Spleen (tissue), 11 donors: ENCODE measurements around the gene DCD. TPM values are rescaled to one million over a fixed set of nuclear protein-coding genes. Genes with fewer than 3 reads are reported as not detected.

Source experiments
- DNase-seq: peaks from one replicate; pipeline ENCODE4 v3.0.0-alpha.2; 2020
- H3K27ac ChIP-seq, 8 donors: fragments of 200-600 bp; sonication (generic) in 7 of 8; 1 replicate in 4 of 8; 2 replicates in 4 of 8; pipeline versions ENCODE4 v1.5.0 to v1.8.0; 2016 to 2021; ENCODE audit warnings: inconsistent platforms in 4 of 8, mild to moderate bottlenecking in 4 of 8, moderate library complexity in 1 of 8
- H3K27me3 ChIP-seq, 7 donors: fragments of 200-600 bp; sonication (generic) in 6 of 7; replicated peaks in 1 of 7; 1 replicate in 4 of 7; 2 replicates in 3 of 7; pipeline versions ENCODE4 v1.5.0 to v1.8.0; 2016 to 2021; ENCODE audit warnings: inconsistent platforms in 3 of 7, mild to moderate bottlenecking in 1 of 7
- H3K36me3 ChIP-seq, 6 donors: fragments of 200-600 bp; sonication (generic) in 5 of 6; 1 replicate in 4 of 6; 2 replicates in 2 of 6; pipeline versions ENCODE4 v1.5.0 to v1.8.0; 2016 to 2021; ENCODE audit warnings: inconsistent platforms in 2 of 6
- H3K4me1 ChIP-seq, 6 donors: fragments of 200-600 bp; sonication (generic) in 5 of 6; 1 replicate in 3 of 6; 2 replicates in 3 of 6; pipeline versions ENCODE4 v1.5.0 to v1.8.0; 2016 to 2021; ENCODE audit warnings: inconsistent platforms in 3 of 6
- H3K4me3 ChIP-seq, 8 donors: fragments of 200-600 bp; sonication (generic) in 7 of 8; 1 replicate in 4 of 8; 2 replicates in 4 of 8; pipeline versions ENCODE4 v1.5.0 to v1.8.0; 2016 to 2021; ENCODE audit warnings: inconsistent platforms in 4 of 8, mild to moderate bottlenecking in 4 of 8, moderate library complexity in 2 of 8
- H3K9me3 ChIP-seq, 8 donors: fragments of 200-600 bp; sonication (generic) in 7 of 8; 1 replicate in 4 of 8; 2 replicates in 4 of 8; pipeline versions ENCODE4 v1.5.0 to v1.8.0; 2016 to 2021; ENCODE audit warnings: inconsistent platforms in 4 of 8
- POLR2A ChIP-seq, 3 donors: fragments of 450-650 bp; IDR thresholded peaks; one replicate each; pipeline ENCODE4 v1.5.1; 2017; ENCODE audit warnings: antibody characterized with exemption in 3 of 3, mild to moderate bottlenecking in 1 of 3
- POLR2AphosphoS5 ChIP-seq, 3 donors: sonication (generic); formaldehyde crosslinking; IDR thresholded peaks; one replicate each; pipeline ENCODE4 v1.5.1; 2017; ENCODE audit warnings: antibody characterized with exemption in 3 of 3
- WGBS, 5 donors: extraction: QIAGEN DNeasy Blood & Tissue Kit in 3 of 5; methylation state at CpG; one replicate each; pipeline versions ENCODE4 v1.1.5 to v1.1.7; 2013 to 2018; 5-methylcytosine and 5-hydroxymethylcytosine counted together
- intact Hi-C: fragments of 100-400 bp; cut with DNase I; formaldehyde crosslinking; loops from one replicate; pipeline ENCODE4 v1.15.0; 2023; ENCODE audit warnings: low total_unique reads
- polyA plus RNA-seq, 3 donors: library from polyadenylated mRNA; stranded (reverse); fragments of 200-250 nt; gene quantifications; one replicate each; pipeline ENCODE4 v1.2.1, GENCODE V29; 2013
- total RNA-seq, 7 donors: library from RNA; depleted of rRNA in 3 of 7; stranded (reverse); fragments of >200 nt in 3 of 7; fragmentation: NEBNext Ultra II Directional in 4 of 7; extraction: Animal tissue kit (Norgen Biotek cat#: 25700) in 4 of 7; gene quantifications; one replicate each; pipeline versions ENCODE4 v1.1.0 to v1.2.1, GENCODE V29; 2016 to 2021
- TF ChIP-seq, protein P1 (sequence below), 11 experiments: fragments of 200-600 bp in 7 of 11; fragments of 450-650 bp in 4 of 11; sonication (generic) in 4 of 11; IDR thresholded peaks in 8 of 11; conservative IDR thresholded peaks in 3 of 11; 1 replicate in 7 of 11; 2 replicates in 4 of 11; pipeline versions ENCODE4 v1.4.0 to v1.8.0; 2016 to 2021; ENCODE audit warnings: antibody characterized with exemption in 11 of 11, inconsistent platforms in 4 of 11, mild to moderate bottlenecking in 1 of 11
- donor health status: healthy with polysubstance abuse.
- donor health status: DM: no; HTN: no; CAD: no; lungs with moderate emphysema.
- donor health status: DM: no; HTN: no; CAD: no.
- donor health status: Bipolar disorder and iron deficiency.
- donor health status: healthy.
- donor health status: DM: no; HTN: no; CAD: no.
- donor health status: DM: yes; HTN: yes; CAD: no.

DCD gene
- total and polyA plus RNA-seq, 10 donors = not detected

DNA sequence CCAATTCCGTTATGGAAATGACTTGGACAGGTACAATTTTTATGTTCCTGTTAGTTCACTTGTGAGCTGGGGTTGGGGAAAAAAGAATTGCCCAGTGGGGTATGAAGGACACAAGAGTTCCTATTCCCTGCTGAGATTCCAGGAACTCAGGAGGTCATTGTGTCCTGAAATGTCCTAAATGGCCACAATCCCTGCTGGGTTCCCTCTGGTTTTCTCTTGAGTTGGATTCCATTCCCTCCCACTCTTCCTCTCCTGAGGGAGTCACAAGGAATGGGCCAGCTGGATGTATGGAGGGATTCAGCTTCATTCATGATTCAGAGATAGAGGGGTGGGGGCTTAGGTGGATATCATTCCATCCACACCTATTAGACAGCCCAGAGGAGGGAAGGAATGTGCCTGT is 34.5 kb upstream of the DCD start:
- no peaks in the 10 kb centered on the region for H3K4me1 ChIP-seq
- peaks cover 0 to 80% (median 7%) of the 10 kb centered on the region in 7 donors for H3K27me3 ChIP-seq
- H3K9me3 ChIP-seq = peaks cover 0 to 8% (median 0%) of the 10 kb centered on the region in 8 donors
- H3K36me3 ChIP-seq = no peaks in the 10 kb centered on the region
- no peak for TF ChIP-seq POLR2AphosphoS5 (IDR thresholded peaks at IDR 0.05)
- no peak for TF ChIP-seq POLR2A (IDR thresholded peaks at IDR 0.05)
- TF ChIP-seq, protein P1, sequence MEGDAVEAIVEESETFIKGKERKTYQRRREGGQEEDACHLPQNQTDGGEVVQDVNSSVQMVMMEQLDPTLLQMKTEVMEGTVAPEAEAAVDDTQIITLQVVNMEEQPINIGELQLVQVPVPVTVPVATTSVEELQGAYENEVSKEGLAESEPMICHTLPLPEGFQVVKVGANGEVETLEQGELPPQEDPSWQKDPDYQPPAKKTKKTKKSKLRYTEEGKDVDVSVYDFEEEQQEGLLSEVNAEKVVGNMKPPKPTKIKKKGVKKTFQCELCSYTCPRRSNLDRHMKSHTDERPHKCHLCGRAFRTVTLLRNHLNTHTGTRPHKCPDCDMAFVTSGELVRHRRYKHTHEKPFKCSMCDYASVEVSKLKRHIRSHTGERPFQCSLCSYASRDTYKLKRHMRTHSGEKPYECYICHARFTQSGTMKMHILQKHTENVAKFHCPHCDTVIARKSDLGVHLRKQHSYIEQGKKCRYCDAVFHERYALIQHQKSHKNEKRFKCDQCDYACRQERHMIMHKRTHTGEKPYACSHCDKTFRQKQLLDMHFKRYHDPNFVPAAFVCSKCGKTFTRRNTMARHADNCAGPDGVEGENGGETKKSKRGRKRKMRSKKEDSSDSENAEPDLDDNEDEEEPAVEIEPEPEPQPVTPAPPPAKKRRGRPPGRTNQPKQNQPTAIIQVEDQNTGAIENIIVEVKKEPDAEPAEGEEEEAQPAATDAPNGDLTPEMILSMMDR (IDR thresholded peaks at IDR 0.05 in 8 of 11, conservative IDR thresholded peaks at IDR 0.05 in 3 of 11) = no peak
- DNase-seq = no peak
- H3K27ac ChIP-seq = no peak overlapping the region
- intact Hi-C loops = no loop called here
- no peak overlapping the region for H3K4me3 ChIP-seq
- 50 to 89% (median 81%) methylated on average over 1 of the region's 1 CpG for WGBS, 5 donors

DNA sequence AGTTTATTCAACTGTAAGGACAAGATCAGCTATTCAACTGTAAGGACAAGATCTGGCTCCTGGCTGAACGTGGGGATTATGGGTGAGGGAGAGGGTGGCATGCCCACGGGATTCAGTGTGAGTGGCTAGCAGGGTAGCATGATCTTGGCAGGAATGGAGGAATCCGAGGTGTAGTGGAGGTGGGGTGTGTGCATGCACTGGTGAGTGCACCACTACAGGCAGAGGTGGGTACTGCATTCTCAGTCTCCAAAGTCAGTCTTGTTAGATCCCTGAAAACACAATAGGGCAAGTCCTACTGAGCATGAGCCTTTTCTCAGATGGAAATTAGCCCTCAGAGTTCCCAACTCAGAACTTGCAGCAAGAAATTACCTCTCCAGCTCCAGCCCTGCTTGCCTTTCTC is 32.2 kb upstream of the DCD start:
- Histone ChIP-seq H3K27me3 (peaks cover 0 to 65% (median 7%) of the 10 kb centered on the region in 7 donors), H3K36me3 (no peaks in the 10 kb centered on the region), H3K27ac (no peak overlapping the region), H3K9me3 (no peaks in the 10 kb centered on the region), H3K4me1 (no peaks in the 10 kb centered on the region), H3K4me3 (no peak overlapping the region)
- intact Hi-C loops = no loop called here
- TF ChIP-seq, protein P1 (IDR thresholded peaks at IDR 0.05 in 8 of 11, conservative IDR thresholded peaks at IDR 0.05 in 3 of 11) = peak in 6 of 11 experiments; percentile 18 to 50 (median 42)
- TF ChIP-seq POLR2A (IDR thresholded peaks at IDR 0.05) = no peak
- DNase-seq = no peak
- WGBS, 5 donors = 33 to 58% (median 46%) methylated on average over 3 of the region's 3 CpGs

DNA sequence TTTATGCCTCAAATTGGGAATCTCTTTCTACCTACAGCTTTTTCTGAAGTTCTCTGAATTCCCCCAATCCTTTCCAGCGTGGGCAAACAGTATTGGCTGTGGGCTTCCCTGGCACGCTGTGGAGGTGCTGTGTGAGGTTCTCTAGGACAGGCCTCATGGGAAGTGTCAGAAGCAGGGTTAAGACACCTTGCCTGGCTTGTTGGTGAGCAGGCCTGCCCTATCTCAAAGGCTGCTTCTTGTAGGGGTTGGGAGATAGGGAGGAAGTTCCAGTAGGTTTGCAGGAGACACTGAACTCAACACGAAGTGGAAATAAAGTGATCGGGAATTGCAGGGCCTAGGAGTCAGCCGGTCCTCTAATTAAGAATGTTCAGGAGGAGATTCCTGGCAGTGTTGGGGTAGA is 30.0 kb upstream of the DCD start:
- no peak for DNase-seq
- no peak overlapping the region for H3K27ac ChIP-seq
- H3K36me3 ChIP-seq = no peaks in the 10 kb centered on the region
- H3K9me3 ChIP-seq = no peaks in the 10 kb centered on the region
- H3K4me1 ChIP-seq = no peaks in the 10 kb centered on the region
- TF ChIP-seq, protein P1 (IDR thresholded peaks at IDR 0.05 in 8 of 11, conservative IDR thresholded peaks at IDR 0.05 in 3 of 11) = no peak
- no peak for TF ChIP-seq POLR2AphosphoS5 (IDR thresholded peaks at IDR 0.05)
- H3K27me3 ChIP-seq = peaks cover 0 to 49% (median 0%) of the 10 kb centered on the region in 7 donors
- no peak overlapping the region for H3K4me3 ChIP-seq
- 72 to 83% (median 81%) methylated on average over 5 of the region's 5 CpGs for WGBS, 5 donors
- intact Hi-C loops = no loop called here

DNA sequence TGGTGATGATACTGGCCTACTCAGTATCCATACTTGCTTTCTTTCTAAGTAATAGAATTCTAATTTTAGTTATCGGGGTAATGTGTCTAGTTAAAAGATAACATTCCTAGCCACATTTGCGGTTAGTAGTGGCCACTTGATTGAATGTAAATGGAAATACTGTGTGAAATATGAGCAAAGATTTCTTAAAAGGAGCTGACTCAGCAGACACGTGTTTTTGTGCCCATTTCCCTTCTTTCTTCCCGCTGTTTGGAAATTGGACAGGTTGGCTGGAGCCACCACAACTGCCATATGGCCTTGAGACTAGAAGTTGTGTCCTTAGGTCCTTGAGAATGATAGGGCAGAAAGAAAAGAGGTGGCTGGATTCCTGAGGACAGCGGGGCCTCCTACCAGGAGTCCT is 19.8 kb upstream of the DCD start:
- intact Hi-C loops = no loop called here
- no peak overlapping the region for H3K27ac ChIP-seq
- H3K4me1 ChIP-seq = no peaks in the 10 kb centered on the region
- WGBS, 5 donors = 80 to 94% (median 87%) methylated on average over 5 of the region's 5 CpGs
- H3K36me3 ChIP-seq = no peaks in the 10 kb centered on the region
- no peak for DNase-seq
- H3K9me3 ChIP-seq = no peaks in the 10 kb centered on the region
- TF ChIP-seq, protein P1 (IDR thresholded peaks at IDR 0.05 in 8 of 11, conservative IDR thresholded peaks at IDR 0.05 in 3 of 11) = no peak
- no peak for TF ChIP-seq POLR2A (IDR thresholded peaks at IDR 0.05)
- TF ChIP-seq POLR2AphosphoS5 (IDR thresholded peaks at IDR 0.05) = no peak
- no peak overlapping the region for H3K4me3 ChIP-seq
- H3K27me3 ChIP-seq = peaks cover 0 to 6% (median 0%) of the 10 kb centered on the region in 7 donors
